SU-DHL-6 (cell line): ENCODE measurements around the gene BRMS1.

Experiments used
- H2AFZ ChIP-seq: fragments of 200-600 bp; sonication (generic); 2 replicates; pipeline ENCODE4 v1.6.1; 2014; ENCODE audit warnings: low read depth, mild to moderate bottlenecking, moderate library complexity, mixed read lengths, antibody characterized with exemption, low read length; ENCODE audit not compliant: severe bottlenecking
- H3F3A ChIP-seq: fragments of 200-600 bp; shearing (Covaris generic); 2 replicates; pipeline ENCODE4 v1.6.0; 2016; ENCODE audit warnings: antibody characterized with exemption, mild to moderate bottlenecking; ENCODE audit not compliant: insufficient read depth
- H3K27ac ChIP-seq: fragments of 200-600 bp; sonication (generic); 2 replicates; pipeline ENCODE4 v1.5.1; 2016; ENCODE audit warnings: low read depth, mild to moderate bottlenecking, low read length, moderate library complexity, mixed read lengths
- H3K27me3 ChIP-seq: fragments of 200-600 bp; sonication (generic), shearing (Covaris generic); 2 replicates; pipeline ENCODE4 v1.6.0; 2014; ENCODE audit warnings: mild to moderate bottlenecking, low read length
- H3K36me3 ChIP-seq: fragments of 200-600 bp; sonication (generic); 2 replicates; pipeline ENCODE4 v1.6.1; 2014; ENCODE audit warnings: mild to moderate bottlenecking, low read length, mixed read lengths
- H3K4me2 ChIP-seq: fragments of 300-600, 200-600 bp; shearing (Covaris generic), sonication (generic); 2 replicates; pipeline ENCODE4 v1.6.0; 2014; ENCODE audit warnings: low read length, low read depth, mild to moderate bottlenecking; ENCODE audit not compliant: poor library complexity, severe bottlenecking
- H3K4me3 ChIP-seq: fragments of 200-600 bp; sonication (generic); 2 replicates; pipeline ENCODE4 v1.5.1; 2014; ENCODE audit warnings: antibody characterized with exemption, low read length, mild to moderate bottlenecking, mixed read lengths; ENCODE audit not compliant: insufficient read depth, poor library complexity, severe bottlenecking
- H3K79me2 ChIP-seq: fragments of 200-600 bp; sonication (generic); 2 replicates; pipeline ENCODE4 v1.6.1; 2014; ENCODE audit warnings: mild to moderate bottlenecking, low read length, moderate library complexity; ENCODE audit not compliant: insufficient read depth
- H3K9ac ChIP-seq: fragments of 200-600 bp; sonication (generic); 2 replicates; pipeline ENCODE4 v1.7.0; 2014; ENCODE audit warnings: mild to moderate bottlenecking, low read length
- H3K9me2 ChIP-seq: fragments of 200-600 bp; sonication (generic); replicated peaks from 2 replicates; pipeline ENCODE4 v1.6.1; 2014; ENCODE audit warnings: low read length; ENCODE audit not compliant: insufficient read depth
- H3K9me3 ChIP-seq: fragments of 200-600 bp; sonication (generic); 2 replicates; pipeline ENCODE4 v1.6.1; 2014; ENCODE audit warnings: low read length, mixed read lengths; ENCODE audit not compliant: insufficient read depth
- H4K20me1 ChIP-seq: fragments of 200-600 bp; sonication (generic); 2 replicates; pipeline ENCODE4 v1.6.1; 2014; ENCODE audit warnings: low read depth, mild to moderate bottlenecking, antibody characterized with exemption, low read length, moderate library complexity, mixed read lengths
- EZH2phosphoT487 ChIP-seq: fragments of 200-600 bp; sonication (generic), shearing (Covaris generic); conservative IDR thresholded peaks from 2 replicates; pipeline ENCODE4 v1.6.1; 2018; ENCODE audit warnings: mild to moderate bottlenecking, antibody characterized with exemption, low read length, moderate library complexity, mixed read lengths
- TF ChIP-seq, protein P1 (sequence below): fragments of 200-600 bp; sonication (generic); IDR thresholded peaks from one replicate; pipeline ENCODE4 v1.5.1; 2017; ENCODE audit warnings: antibody characterized with exemption, mild to moderate bottlenecking, low read length, moderate library complexity; ENCODE audit not compliant: insufficient read depth, poor library complexity, severe bottlenecking

BRMS1 gene

DNA sequence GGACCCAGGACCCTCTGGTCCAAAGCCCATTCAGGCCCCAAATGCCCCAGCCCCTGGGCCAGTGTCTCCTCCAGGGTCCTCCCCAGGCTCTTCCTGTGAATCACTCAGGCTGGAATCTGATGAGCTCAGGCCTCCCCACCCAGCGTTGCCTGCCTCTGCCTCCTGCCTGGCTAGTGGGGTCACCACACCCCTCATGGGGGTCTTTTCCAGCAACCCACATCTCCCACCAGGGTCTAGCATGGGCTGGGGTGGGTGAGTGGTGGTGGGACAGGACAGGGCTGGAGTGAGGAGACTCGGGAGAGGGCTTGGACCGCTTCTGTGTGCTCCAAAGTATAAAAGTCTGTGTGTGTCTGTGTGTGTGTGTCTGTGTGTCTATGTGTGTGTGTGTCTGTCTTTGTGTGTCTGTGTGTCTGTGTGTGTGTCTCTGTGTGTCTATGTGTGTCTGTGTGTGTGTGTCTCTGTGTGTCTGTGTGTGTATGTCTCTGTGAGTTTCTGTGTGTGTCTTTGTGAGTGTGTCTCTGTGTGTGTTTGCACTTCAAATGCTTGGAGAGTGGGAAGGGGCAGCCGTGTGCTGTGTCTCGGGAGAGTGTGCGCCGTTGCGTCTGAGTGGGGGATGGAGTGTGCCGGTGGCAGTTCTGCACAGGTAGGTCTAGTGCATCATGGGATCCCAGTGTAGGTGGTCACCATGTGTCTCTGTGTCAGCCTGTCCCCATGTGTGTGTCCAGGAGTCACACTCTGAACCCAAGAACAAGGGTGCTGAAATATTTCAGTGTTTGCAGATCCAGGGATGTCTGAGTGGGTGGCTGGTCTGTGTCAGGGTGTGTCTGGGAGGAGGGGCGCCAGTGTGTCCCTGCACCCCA lies 17.5 kb downstream of the BRMS1 start:
- Histone ChIP-seq H3K79me2 (no peaks in the 10 kb centered on the region), H3K9ac (no peak overlapping the region), H3K4me3 (no peak overlapping the region), H3K36me3 (no peaks in the 10 kb centered on the region), H3K9me2 (no peaks in the 10 kb centered on the region), H3K27me3 (no peaks in the 10 kb centered on the region), H3K4me2 (no peak overlapping the region), H3F3A (no peaks in the 10 kb centered on the region), H3K9me3 (no peaks in the 10 kb centered on the region), H4K20me1 (no peaks in the 10 kb centered on the region), H3K27ac (no peak overlapping the region), H2AFZ (no peak overlapping the region)
- TF ChIP-seq, protein P1, sequence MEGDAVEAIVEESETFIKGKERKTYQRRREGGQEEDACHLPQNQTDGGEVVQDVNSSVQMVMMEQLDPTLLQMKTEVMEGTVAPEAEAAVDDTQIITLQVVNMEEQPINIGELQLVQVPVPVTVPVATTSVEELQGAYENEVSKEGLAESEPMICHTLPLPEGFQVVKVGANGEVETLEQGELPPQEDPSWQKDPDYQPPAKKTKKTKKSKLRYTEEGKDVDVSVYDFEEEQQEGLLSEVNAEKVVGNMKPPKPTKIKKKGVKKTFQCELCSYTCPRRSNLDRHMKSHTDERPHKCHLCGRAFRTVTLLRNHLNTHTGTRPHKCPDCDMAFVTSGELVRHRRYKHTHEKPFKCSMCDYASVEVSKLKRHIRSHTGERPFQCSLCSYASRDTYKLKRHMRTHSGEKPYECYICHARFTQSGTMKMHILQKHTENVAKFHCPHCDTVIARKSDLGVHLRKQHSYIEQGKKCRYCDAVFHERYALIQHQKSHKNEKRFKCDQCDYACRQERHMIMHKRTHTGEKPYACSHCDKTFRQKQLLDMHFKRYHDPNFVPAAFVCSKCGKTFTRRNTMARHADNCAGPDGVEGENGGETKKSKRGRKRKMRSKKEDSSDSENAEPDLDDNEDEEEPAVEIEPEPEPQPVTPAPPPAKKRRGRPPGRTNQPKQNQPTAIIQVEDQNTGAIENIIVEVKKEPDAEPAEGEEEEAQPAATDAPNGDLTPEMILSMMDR = no peak
- no peak for TF ChIP-seq EZH2phosphoT487

DNA sequence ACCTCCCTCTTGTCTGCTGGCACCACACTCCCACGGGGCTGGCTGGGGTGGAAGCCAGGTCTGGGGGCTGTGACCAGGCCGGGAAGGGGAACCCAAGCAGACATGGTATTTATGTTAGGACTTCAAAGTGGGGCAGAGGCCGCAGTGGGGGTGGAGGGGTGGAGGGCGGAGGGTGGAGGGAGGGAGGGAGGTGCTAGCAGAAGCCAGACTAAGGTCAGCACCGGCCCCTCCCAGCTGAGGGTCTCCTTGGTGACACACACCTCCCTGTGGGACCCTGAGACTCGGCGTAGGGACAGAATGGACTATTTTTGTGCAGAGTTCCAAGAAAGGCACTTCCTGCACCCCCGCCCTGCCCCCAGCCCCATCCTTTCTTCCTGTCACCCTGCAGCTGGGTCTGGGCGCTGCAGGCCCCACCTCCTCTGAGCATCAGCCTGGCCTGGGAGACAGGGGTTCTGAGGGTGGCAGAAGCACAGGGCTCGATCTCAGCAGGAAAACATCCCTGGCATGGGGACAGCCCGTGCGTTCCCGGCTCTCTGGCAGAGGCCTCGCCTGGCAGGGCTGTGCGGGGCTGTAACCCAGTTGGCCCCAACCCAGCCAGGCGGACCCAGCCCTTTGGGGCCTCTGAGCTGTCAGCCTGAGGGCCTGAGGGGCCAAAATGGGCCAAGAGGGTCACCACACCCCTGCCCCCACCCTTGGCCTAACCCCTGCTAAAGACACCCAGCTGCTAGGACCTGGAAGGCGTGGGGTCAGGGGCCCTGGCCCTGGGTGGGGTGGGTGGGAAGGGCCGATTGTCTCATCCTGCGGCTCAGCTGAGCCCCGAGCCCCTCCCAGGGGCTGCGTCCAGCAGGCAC lies 18.4 kb downstream of the BRMS1 start:
- no peak overlapping the region for H3K4me2 ChIP-seq
- H3K9me3 ChIP-seq = no peaks in the 10 kb centered on the region
- no peaks in the 10 kb centered on the region for H4K20me1 ChIP-seq
- H3K9ac ChIP-seq = no peak overlapping the region
- H3F3A ChIP-seq = no peaks in the 10 kb centered on the region
- H3K36me3 ChIP-seq = no peaks in the 10 kb centered on the region
- H3K79me2 ChIP-seq = no peaks in the 10 kb centered on the region
- H3K9me2 ChIP-seq = no peaks in the 10 kb centered on the region
- no peaks in the 10 kb centered on the region for H3K27me3 ChIP-seq
- no peak for TF ChIP-seq EZH2phosphoT487
- TF ChIP-seq, protein P1 = no peak
- H3K4me3 ChIP-seq = no peak overlapping the region
- no peak overlapping the region for H3K27ac ChIP-seq
- H2AFZ ChIP-seq = no peak overlapping the region

DNA sequence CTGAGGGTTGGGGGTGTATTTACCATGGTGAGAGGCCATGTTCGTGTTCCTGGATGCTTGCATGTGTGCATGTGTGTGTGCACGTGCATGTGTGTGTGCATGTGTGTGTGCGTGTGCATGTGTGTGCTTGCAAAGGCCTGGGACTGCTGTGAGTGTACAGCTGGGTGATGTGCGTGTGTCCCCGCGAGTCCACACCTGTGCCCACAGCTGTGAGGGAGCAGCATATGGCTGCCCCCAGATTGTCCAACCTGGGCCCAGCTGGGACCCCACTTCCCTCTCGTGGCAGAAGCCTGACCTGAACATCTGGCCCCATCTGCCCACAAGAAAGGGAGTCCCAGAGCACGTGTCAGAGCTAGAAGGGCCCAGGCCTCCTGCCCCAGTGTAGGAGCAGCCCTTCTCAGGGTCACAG lies 19.6 kb downstream of the BRMS1 start:
- TF ChIP-seq, protein P1 = no peak
- TF ChIP-seq EZH2phosphoT487 = no peak
- Histone ChIP-seq H3K27me3 (no peaks in the 10 kb centered on the region), H3K4me3 (no peak overlapping the region), H3K36me3 (no peaks in the 10 kb centered on the region), H3K9ac (no peak overlapping the region), H4K20me1 (no peaks in the 10 kb centered on the region), H3K79me2 (no peaks in the 10 kb centered on the region), H3K9me3 (no peaks in the 10 kb centered on the region), H3K27ac (no peak overlapping the region), H3F3A (no peaks in the 10 kb centered on the region), H2AFZ (no peak overlapping the region), H3K9me2 (no peaks in the 10 kb centered on the region), H3K4me2 (no peak overlapping the region)
